Neural cell (in vitro differentiated cells): Measurements from ENCODE around the gene TDP1. TPM values are rescaled to one million over a fixed set of nuclear protein-coding genes. Genes with fewer than 3 reads are reported as not detected.

ENCODE experiments used
- H2AFZ ChIP-seq: fragments of 200-600, 300-800 bp; sonication (generic), shearing (Covaris generic); 2 replicates; pipeline ENCODE4 v1.6.0; 2014; ENCODE audit warnings: low read depth, mild to moderate bottlenecking, antibody characterized with exemption, low read length, moderate library complexity
- H3F3A ChIP-seq: fragments of 200-600 bp; shearing (Covaris generic); 2 replicates; pipeline ENCODE4 v1.6.1; 2016; ENCODE audit warnings: mild to moderate bottlenecking, moderate library complexity, mixed read lengths, antibody characterized with exemption, low read length; ENCODE audit not compliant: insufficient read depth, poor library complexity, severe bottlenecking
- H3K27ac ChIP-seq: fragments of 200-600, 300-800 bp; sonication (generic), shearing (Covaris generic); 2 replicates; pipeline ENCODE4 v1.5.1; 2014; ENCODE audit warnings: mild to moderate bottlenecking, low read length, moderate library complexity
- H3K27me3 ChIP-seq: fragments of 300-800, 200-600 bp; sonication (generic), shearing (Covaris generic); 2 replicates; pipeline ENCODE4 v1.6.0; 2014; ENCODE audit warnings: mild to moderate bottlenecking, low read depth, low read length, moderate library complexity; ENCODE audit not compliant: insufficient read depth
- H3K36me3 ChIP-seq: fragments of 300-800, 200-600 bp; sonication (generic), shearing (Covaris generic); 2 replicates; pipeline ENCODE4 v1.5.1; 2014; ENCODE audit warnings: mild to moderate bottlenecking, antibody characterized with exemption, low read length, moderate library complexity; ENCODE audit not compliant: insufficient read depth
- H3K4me2 ChIP-seq: fragments of 300-800, 200-600 bp; sonication (generic), shearing (Covaris generic); 2 replicates; pipeline ENCODE4 v1.6.0; 2014; ENCODE audit warnings: mild to moderate bottlenecking, low read length
- H3K4me3 ChIP-seq: fragments of 300-800, 200-600 bp; sonication (generic), shearing (Covaris generic); 2 replicates; pipeline ENCODE4 v1.5.1; 2014; ENCODE audit warnings: mild to moderate bottlenecking, low read length, moderate library complexity
- H3K79me2 ChIP-seq: fragments of 200-600 bp; shearing (Covaris generic); replicated peaks from 2 replicates; pipeline ENCODE4 v1.6.0; 2014; ENCODE audit warnings: mild to moderate bottlenecking, low read length, moderate library complexity; ENCODE audit not compliant: insufficient read depth
- H3K9ac ChIP-seq: fragments of 300-800, 200-600 bp; sonication (generic), shearing (Covaris generic); 2 replicates; pipeline ENCODE4 v1.6.1; 2016; ENCODE audit warnings: mild to moderate bottlenecking, low read length, mixed read lengths
- H3K9me2 ChIP-seq: fragments of 200-600 bp; shearing (Covaris generic); 2 replicates; pipeline ENCODE4 v1.6.1; 2016; ENCODE audit warnings: mild to moderate bottlenecking, low read length, mixed read lengths; ENCODE audit not compliant: insufficient read depth
- H3K9me3 ChIP-seq: fragments of 200-600, 300-800 bp; sonication (generic), shearing (Covaris generic); 2 replicates; pipeline ENCODE4 v1.6.1; 2016; ENCODE audit warnings: mild to moderate bottlenecking, mixed run types, low read length, moderate library complexity, mixed read lengths
- H4K20me1 ChIP-seq: fragments of 200-600 bp; shearing (Covaris generic); 2 replicates; pipeline ENCODE4 v1.6.1; 2016; ENCODE audit warnings: mild to moderate bottlenecking, mixed run types; ENCODE audit not compliant: insufficient read depth
- EP300 ChIP-seq: fragments of 450-650 bp; conservative IDR thresholded peaks from 2 replicates; pipeline ENCODE4 v1.6.1; 2014; ENCODE audit warnings: antibody characterized with exemption, mild to moderate bottlenecking, moderate library complexity; ENCODE audit not compliant: poor library complexity, severe bottlenecking
- EZH2 ChIP-seq: fragments of 200-600, 300-800 bp; shearing (Covaris generic), sonication (generic); IDR thresholded peaks from 2 replicates; pipeline ENCODE4 v1.6.1; 2014; ENCODE audit warnings: antibody characterized with exemption, low read length, borderline replicate concordance, mild to moderate bottlenecking; ENCODE audit not compliant: insufficient read depth, poor library complexity, severe bottlenecking
- MXI1 ChIP-seq: fragments of 450-650 bp; conservative IDR thresholded peaks from 2 replicates; pipeline ENCODE4 v1.6.1; 2014; ENCODE audit warnings: antibody characterized with exemption, mild to moderate bottlenecking; ENCODE audit not compliant: poor library complexity, severe bottlenecking
- POLR2AphosphoS5 ChIP-seq: IDR thresholded peaks from 2 replicates; pipeline ENCODE4 v1.6.1; 2012
- RAD21 ChIP-seq: fragments of 450-650 bp; conservative IDR thresholded peaks from 2 replicates; pipeline ENCODE4 v1.6.1; 2014; ENCODE audit warnings: antibody characterized with exemption, mild to moderate bottlenecking, moderate library complexity
- SMC3 ChIP-seq: fragments of 450-650 bp; conservative IDR thresholded peaks from 2 replicates; pipeline ENCODE4 v1.6.1; 2014; ENCODE audit warnings: antibody characterized with exemption, mild to moderate bottlenecking, moderate library complexity; ENCODE audit not compliant: poor library complexity
- TAF1 ChIP-seq: IDR thresholded peaks from 2 replicates; pipeline ENCODE4 v1.6.1; 2012; ENCODE audit warnings: low read depth
- polyA plus RNA-seq: library from polyadenylated mRNA; depleted of rRNA; stranded (reverse); fragments of >200 nt; gene quantifications from 2 replicates; pipeline ENCODE4 v1.2.3, GENCODE V29; 2014
- TF ChIP-seq, protein P1 (sequence below): IDR thresholded peaks from 2 replicates; pipeline ENCODE4 v1.6.1; 2012; ENCODE audit warnings: borderline replicate concordance

Gene TDP1
- polyA plus RNA-seq, 1 donor from 2014 or later, result 29.1 TPM

DNA sequence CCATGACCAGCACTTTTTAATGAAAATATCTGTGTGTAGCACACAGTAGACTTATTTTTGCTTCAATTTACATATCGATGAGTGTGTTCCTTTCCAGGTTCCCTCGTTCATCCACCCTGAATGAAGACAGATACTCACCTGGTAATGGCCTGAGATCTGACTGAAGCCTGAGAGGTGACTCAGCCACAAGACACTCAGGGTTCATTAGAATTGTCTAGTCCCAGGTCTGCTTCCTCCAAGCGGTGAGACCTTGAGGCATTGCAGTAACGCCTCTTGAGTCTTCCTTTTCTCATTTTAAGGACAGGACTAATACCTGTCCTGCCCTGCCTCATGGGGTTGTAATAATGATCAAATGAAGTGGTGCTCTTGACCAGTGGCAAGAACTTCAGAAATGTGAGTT, 94.5 kb downstream of the TDP1 start:
- no peak overlapping the region for H3K9ac ChIP-seq
- H3K4me2 ChIP-seq, result no peak overlapping the region
- no peaks in the 10 kb centered on the region for H3K9me3 ChIP-seq
- no peak overlapping the region for H3K27ac ChIP-seq
- H3K36me3 ChIP-seq, result peaks cover 1% of the 10 kb centered on the region
- TF ChIP-seq RAD21 (no peak), MXI1 (no peak), SMC3 (no peak), EP300 (no peak), POLR2AphosphoS5 (no peak), TAF1 (no peak)
- TF ChIP-seq, protein P1, sequence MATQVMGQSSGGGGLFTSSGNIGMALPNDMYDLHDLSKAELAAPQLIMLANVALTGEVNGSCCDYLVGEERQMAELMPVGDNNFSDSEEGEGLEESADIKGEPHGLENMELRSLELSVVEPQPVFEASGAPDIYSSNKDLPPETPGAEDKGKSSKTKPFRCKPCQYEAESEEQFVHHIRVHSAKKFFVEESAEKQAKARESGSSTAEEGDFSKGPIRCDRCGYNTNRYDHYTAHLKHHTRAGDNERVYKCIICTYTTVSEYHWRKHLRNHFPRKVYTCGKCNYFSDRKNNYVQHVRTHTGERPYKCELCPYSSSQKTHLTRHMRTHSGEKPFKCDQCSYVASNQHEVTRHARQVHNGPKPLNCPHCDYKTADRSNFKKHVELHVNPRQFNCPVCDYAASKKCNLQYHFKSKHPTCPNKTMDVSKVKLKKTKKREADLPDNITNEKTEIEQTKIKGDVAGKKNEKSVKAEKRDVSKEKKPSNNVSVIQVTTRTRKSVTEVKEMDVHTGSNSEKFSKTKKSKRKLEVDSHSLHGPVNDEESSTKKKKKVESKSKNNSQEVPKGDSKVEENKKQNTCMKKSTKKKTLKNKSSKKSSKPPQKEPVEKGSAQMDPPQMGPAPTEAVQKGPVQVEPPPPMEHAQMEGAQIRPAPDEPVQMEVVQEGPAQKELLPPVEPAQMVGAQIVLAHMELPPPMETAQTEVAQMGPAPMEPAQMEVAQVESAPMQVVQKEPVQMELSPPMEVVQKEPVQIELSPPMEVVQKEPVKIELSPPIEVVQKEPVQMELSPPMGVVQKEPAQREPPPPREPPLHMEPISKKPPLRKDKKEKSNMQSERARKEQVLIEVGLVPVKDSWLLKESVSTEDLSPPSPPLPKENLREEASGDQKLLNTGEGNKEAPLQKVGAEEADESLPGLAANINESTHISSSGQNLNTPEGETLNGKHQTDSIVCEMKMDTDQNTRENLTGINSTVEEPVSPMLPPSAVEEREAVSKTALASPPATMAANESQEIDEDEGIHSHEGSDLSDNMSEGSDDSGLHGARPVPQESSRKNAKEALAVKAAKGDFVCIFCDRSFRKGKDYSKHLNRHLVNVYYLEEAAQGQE, result no peak
- H4K20me1 ChIP-seq, result no peaks in the 10 kb centered on the region
- no peaks in the 10 kb centered on the region for H3F3A ChIP-seq
- H3K27me3 ChIP-seq, result no peaks in the 10 kb centered on the region
- H2AFZ ChIP-seq, result no peak overlapping the region
- H3K4me3 ChIP-seq, result no peak overlapping the region
- H3K79me2 ChIP-seq, result no peaks in the 10 kb centered on the region
- H3K9me2 ChIP-seq, result no peaks in the 10 kb centered on the region

DNA sequence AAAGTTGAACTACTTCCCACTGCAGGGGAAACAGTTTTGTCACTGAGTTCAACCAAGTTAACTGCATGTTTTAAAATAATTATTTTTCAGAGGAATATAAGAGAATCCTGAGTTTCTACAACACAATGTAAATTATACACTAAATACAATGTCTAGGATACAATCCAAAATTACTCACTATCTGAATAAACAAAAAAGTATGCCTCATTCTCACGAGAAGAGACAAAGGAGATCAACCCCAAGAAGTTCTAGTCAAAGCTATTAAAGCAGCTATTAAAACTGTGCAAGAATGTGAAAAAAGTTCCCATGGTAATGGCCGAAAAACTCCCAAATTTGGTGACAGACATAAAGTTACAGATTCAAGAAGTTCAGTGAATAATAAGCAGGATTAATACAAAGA, 97.3 kb downstream of the TDP1 start:
- no peak overlapping the region for H3K9ac ChIP-seq
- H4K20me1 ChIP-seq, result no peaks in the 10 kb centered on the region
- peaks cover under 1% of the 10 kb centered on the region for H3K27me3 ChIP-seq
- no peaks in the 10 kb centered on the region for H3K9me3 ChIP-seq
- H3K4me3 ChIP-seq, result no peak overlapping the region
- H3K9me2 ChIP-seq, result no peaks in the 10 kb centered on the region
- no peak overlapping the region for H2AFZ ChIP-seq
- H3K27ac ChIP-seq, result no peak overlapping the region
- no peaks in the 10 kb centered on the region for H3K79me2 ChIP-seq
- H3K36me3 ChIP-seq, result no peaks in the 10 kb centered on the region
- TF ChIP-seq, protein P1, result no peak
- TF ChIP-seq EZH2 (no peak), POLR2AphosphoS5 (no peak), SMC3 (no peak), MXI1 (no peak), RAD21 (no peak)
- no peaks in the 10 kb centered on the region for H3F3A ChIP-seq
- H3K4me2 ChIP-seq, result no peak overlapping the region
